ENCODE data around the gene EYS. TPM values are rescaled to one million over a fixed set of nuclear protein-coding genes. Genes with fewer than 3 reads are reported as not detected.

EYS gene
- total and polyA plus RNA-seq, 9 of the 15 experiments (the other 6 are each of a cell fraction or from before 2014, with no cell fraction given), result 0.03 to 0.36 (median 0.10) TPM; not detected in 2

GRCh38 chr6:65402564-65402963 is 304.5 kb downstream of the EYS start (continued):
- TF ChIP-seq E2F6 (IDR thresholded peaks at IDR 0.05; ENCODE audit: borderline replicate concordance in 1 of 2, extremely low read depth in 1 of 2, insufficient read depth in 1 of 2, insufficient read length in 1 of 2, low read depth in 1 of 2, low read length in 1 of 2, poor library complexity in 1 of 2, severe bottlenecking in 1 of 2) (no peak), NUFIP1 (IDR thresholded peaks at IDR 0.05; ENCODE audit: partially characterized antibody) (no peak), NR2C2 (CRISPR knock-in tag; IDR thresholded peaks at IDR 0.05) (no peak), NR2C2 (tag; IDR thresholded peaks at IDR 0.05) (no peak), STAG1 (CRISPR knock-in tag; IDR thresholded peaks at IDR 0.05; ENCODE audit: borderline replicate concordance) (no peak), MYBL2 (IDR thresholded peaks at IDR 0.05; ENCODE audit: low read depth) (no peak), MYBL2 (CRISPR knock-in tag; IDR thresholded peaks at IDR 0.05; ENCODE audit: borderline replicate concordance) (no peak), ELK1 (CRISPR knock-in tag; IDR thresholded peaks at IDR 0.05) (no peak), ZNF717 (CRISPR knock-in tag; IDR thresholded peaks at IDR 0.05) (no peak), FOXP1 (CRISPR knock-in tag; IDR thresholded peaks at IDR 0.05) (no peak), HDAC2 (IDR thresholded peaks at IDR 0.05) (no peak), RBBP5 (IDR thresholded peaks at IDR 0.05; ENCODE audit: borderline replicate concordance, insufficient read depth, low read length, poor library complexity, severe bottlenecking) (no peak), RFX5 (IDR thresholded peaks at IDR 0.05; ENCODE audit: low read depth, low read length) (no peak), ATF4 (CRISPR knock-in tag; IDR thresholded peaks at IDR 0.05) (no peak)
